Gastrocnemius medialis (tissue), 4 donors: ENCODE measurements around the gene RNF19B. TPM values are rescaled to one million over a fixed set of nuclear protein-coding genes. Genes with fewer than 3 reads are reported as not detected.

Experiments used
- ATAC-seq, 2 donors: fragments of 150-250 bp; one replicate each; pipeline ENCODE4 v1.9.1; 2016
- DNase-seq, 2 donors: peaks; one replicate each; pipeline ENCODE4 v3.0.0-alpha.2; 2019
- H3K27ac ChIP-seq, 4 donors: fragments of 200-600 bp; sonication (generic); 1 replicate in 1 of 4; 2 replicates in 3 of 4; pipeline ENCODE4 v1.5.1; 2016 to 2018; ENCODE audit warnings: mild to moderate bottlenecking in 2 of 4, moderate library complexity in 1 of 4
- H3K27me3 ChIP-seq, 3 donors: fragments of 200-600 bp; sonication (generic) in 2 of 3; 1 replicate in 1 of 3; 2 replicates in 2 of 3; pipeline versions ENCODE4 v1.5.1 to v1.6.0; 2016 to 2019; ENCODE audit warnings: mild to moderate bottlenecking in 1 of 3, moderate library complexity in 1 of 3
- H3K36me3 ChIP-seq, 2 donors: fragments of 200-600 bp; sonication (generic) in 1 of 2; one replicate each; pipeline ENCODE4 v1.5.1; 2017 to 2018
- H3K4me1 ChIP-seq, 2 donors: fragments of 200-600 bp; sonication (generic) in 1 of 2; one replicate each; pipeline ENCODE4 v1.5.1; 2016 to 2017; ENCODE audit warnings: mild to moderate bottlenecking in 2 of 2
- H3K4me3 ChIP-seq, 4 donors: fragments of 200-600 bp; sonication (generic) in 3 of 4; 1 replicate in 1 of 4; 2 replicates in 3 of 4; pipeline ENCODE4 v1.5.1; 2016 to 2019; ENCODE audit warnings: mild to moderate bottlenecking in 2 of 4
- H3K9me3 ChIP-seq, 3 donors: fragments of 200-600 bp; sonication (generic) in 2 of 3; 1 replicate in 1 of 3; 2 replicates in 2 of 3; pipeline ENCODE4 v1.5.1; 2016 to 2019
- CTCF ChIP-seq, 5 experiments: fragments of 450-650 bp in 3 of 5; fragments of 200-600 bp in 2 of 5; sonication (generic) in 2 of 5; IDR thresholded peaks in 4 of 5; conservative IDR thresholded peaks in 1 of 5; 1 replicate in 4 of 5; 2 replicates in 1 of 5; pipeline ENCODE4 v1.5.1; 2016 to 2019; ENCODE audit warnings: antibody characterized with exemption in 5 of 5, mild to moderate bottlenecking in 3 of 5, moderate library complexity in 3 of 5
- POLR2A ChIP-seq, 2 donors: fragments of 450-650 bp; IDR thresholded peaks; one replicate each; pipeline ENCODE4 v1.6.1; 2017; ENCODE audit warnings: antibody characterized with exemption in 2 of 2, mild to moderate bottlenecking in 2 of 2, moderate library complexity in 2 of 2
- in situ Hi-C, 4 donors: fragments of 200-750 bp; cut with MboI; loops; one replicate each; pipeline versions ENCODE4 v1.15.0 to v1.8.0; 2017; ENCODE audit warnings: low sequenced_read_pairs in 4 of 4
- intact Hi-C: fragments of 100-400 bp; cut with DNase I; formaldehyde crosslinking; loops from one replicate; pipeline ENCODE4 v1.15.1; 2023; ENCODE audit warnings: low total_unique reads
- total RNA-seq, 4 donors: library from RNA; depleted of rRNA; stranded (reverse); fragments of >200 nt; gene quantifications; one replicate each; pipeline versions ENCODE4 v1.1.0 to v1.2.3, GENCODE V29; 2016

RNF19B gene
- total RNA-seq, 4 donors from 2014 or later = 22.7 to 34.4 (median 28.6) TPM

GRCh38 chr1:32897082-32898049 is 67.2 kb downstream of the RNF19B start:
- Histone ChIP-seq H3K4me3 (no peak overlapping the region), H3K27me3 (peaks cover 21 to 27% (median 25%) of the 10 kb centered on the region in 3 donors), H3K27ac (no peak overlapping the region), H3K9me3 (no peaks in the 10 kb centered on the region), H3K4me1 (peaks cover 9 to 13% of the 10 kb centered on the region in 2 donors), H3K36me3 (no peaks in the 10 kb centered on the region)
- intact Hi-C loops = no loop called here
- in situ Hi-C loops = no loop called here
- ATAC-seq = no peak
- DNase-seq = no peak
- TF ChIP-seq POLR2A (IDR thresholded peaks at IDR 0.05) (no peak), CTCF (IDR thresholded peaks at IDR 0.05 in 4 of 5, conservative IDR thresholded peaks at IDR 0.05 in 1 of 5) (no peak)

- no peaks in the 10 kb centered on the region for H3K36me3 ChIP-seq
- no peak overlapping the region for H3K27ac ChIP-seq
- in situ Hi-C loops = no loop called here
- TF ChIP-seq CTCF (IDR thresholded peaks at IDR 0.05 in 4 of 5, conservative IDR thresholded peaks at IDR 0.05 in 1 of 5) (no peak), POLR2A (IDR thresholded peaks at IDR 0.05) (no peak)
- no peaks in the 10 kb centered on the region for H3K9me3 ChIP-seq
- peaks cover 21 to 30% (median 28%) of the 10 kb centered on the region in 3 donors for H3K27me3 ChIP-seq
- peaks cover 9 to 13% of the 10 kb centered on the region in 2 donors for H3K4me1 ChIP-seq
- intact Hi-C loops = no loop called here
- no peak overlapping the region for H3K4me3 ChIP-seq
- ATAC-seq = no peak
- no peak for DNase-seq
Measured at GRCh38 chr1:32896451-32896850, 68.2 kb downstream of the RNF19B start.

GRCh38 chr1:32895325-32896215 is 69.0 kb downstream of the RNF19B start:
- intact Hi-C loops = no loop called here
- Histone ChIP-seq H3K27me3 (peaks cover 19 to 33% (median 29%) of the 10 kb centered on the region in 3 donors), H3K36me3 (no peaks in the 10 kb centered on the region), H3K4me3 (no peak overlapping the region), H3K4me1 (peaks cover 8 to 9% of the 10 kb centered on the region in 2 donors), H3K9me3 (no peaks in the 10 kb centered on the region), H3K27ac (no peak overlapping the region)
- no peak for ATAC-seq
- no peak for DNase-seq
- TF ChIP-seq POLR2A (IDR thresholded peaks at IDR 0.05) = no peak
- no peak for TF ChIP-seq CTCF (IDR thresholded peaks at IDR 0.05 in 4 of 5, conservative IDR thresholded peaks at IDR 0.05 in 1 of 5)
- in situ Hi-C loops = no loop called here

GRCh38 chr1:32894681-32895080 is 69.9 kb downstream of the RNF19B start:
- DNase-seq = no peak
- in situ Hi-C loops = no loop called here
- peaks cover 23 to 30% (median 29%) of the 10 kb centered on the region in 3 donors for H3K27me3 ChIP-seq

More at GRCh38 chr1:32894681-32895080, 69.9 kb downstream of the RNF19B start:
- peaks cover 6 to 9% of the 10 kb centered on the region in 2 donors for H3K4me1 ChIP-seq
- intact Hi-C loops = no loop called here
- H3K36me3 ChIP-seq = no peaks in the 10 kb centered on the region
- no peak for ATAC-seq
- no peaks in the 10 kb centered on the region for H3K9me3 ChIP-seq
- TF ChIP-seq CTCF (IDR thresholded peaks at IDR 0.05 in 4 of 5, conservative IDR thresholded peaks at IDR 0.05 in 1 of 5) (no peak), POLR2A (IDR thresholded peaks at IDR 0.05) (no peak)
- H3K27ac ChIP-seq = no peak overlapping the region
- no peak overlapping the region for H3K4me3 ChIP-seq
